Neuronal stem cell (in vitro differentiated cells): ENCODE measurements around the gene PRKCB.
A peak's percentile ranks its signal among the peaks of the same experiment; 100 is the strongest.

ENCODE experiments used
- DNase-seq: peaks from one replicate; pipeline ENCODE4 v3.0.0-alpha.2; 2013; ENCODE audit warnings: low spot score
- H2AFZ ChIP-seq: one replicate; pipeline ENCODE4 v1.6.1; 2013; ENCODE audit warnings: mild to moderate bottlenecking, low read length, inconsistent platforms
- H2AK5ac ChIP-seq: 2 replicates; pipeline ENCODE4 v1.6.1; 2013; ENCODE audit warnings: low read depth, mild to moderate bottlenecking, inconsistent platforms, low read length, moderate library complexity, mixed read lengths
- H2BK120ac ChIP-seq: 2 replicates; pipeline ENCODE4 v1.6.1; 2013; ENCODE audit warnings: low read depth, mild to moderate bottlenecking, inconsistent platforms, low read length, moderate library complexity, mixed read lengths
- H2BK12ac ChIP-seq: one replicate; pipeline ENCODE4 v1.6.1; 2013; ENCODE audit warnings: low read length, inconsistent platforms
- H2BK15ac ChIP-seq: 2 replicates; pipeline ENCODE4 v1.6.1; 2013; ENCODE audit warnings: mild to moderate bottlenecking, low read length, inconsistent platforms, mixed read lengths
- H2BK5ac ChIP-seq: one replicate; pipeline ENCODE4 v1.6.1; 2013; ENCODE audit warnings: inconsistent platforms, mild to moderate bottlenecking, low read length, moderate library complexity
- H3K14ac ChIP-seq: one replicate; pipeline ENCODE4 v1.6.1; 2013; ENCODE audit warnings: low read length, inconsistent platforms
- H3K18ac ChIP-seq: 2 replicates; pipeline ENCODE4 v1.6.1; 2013; ENCODE audit warnings: low read length, inconsistent platforms
- H3K23ac ChIP-seq: 2 replicates; pipeline ENCODE4 v1.6.1; 2013; ENCODE audit warnings: low read depth, mild to moderate bottlenecking, mixed read lengths, low read length, inconsistent platforms; ENCODE audit not compliant: poor library complexity
- H3K27ac ChIP-seq: replicated peaks from 3 replicates; pipeline ENCODE4 v1.5.1; 2013; ENCODE audit warnings: low read length, inconsistent platforms
- H3K27me3 ChIP-seq, 3 experiments: 2 replicates each; pipeline ENCODE4 v1.6.1; 2013; ENCODE audit warnings: low read length in 3 of 3, mild to moderate bottlenecking in 2 of 3, inconsistent platforms in 1 of 3, low read depth in 1 of 3, mixed read lengths in 1 of 3, moderate library complexity in 1 of 3; ENCODE audit not compliant: control insufficient read depth in 3 of 3, insufficient read depth in 3 of 3
- H3K36me3 ChIP-seq, 2 donors: replicated peaks in 1 of 2; 2 replicates each; pipeline ENCODE4 v1.6.1; 2013; ENCODE audit warnings: low read length in 2 of 2; ENCODE audit not compliant: control insufficient read depth in 2 of 2, insufficient read depth in 2 of 2
- H3K4ac ChIP-seq: 2 replicates; pipeline ENCODE4 v1.6.1; 2013; ENCODE audit warnings: inconsistent platforms, mild to moderate bottlenecking, low read length, moderate library complexity
- H3K4me1 ChIP-seq, 2 donors: 1 replicate in 1 of 2; 2 replicates in 1 of 2; pipeline ENCODE4 v1.6.1; 2013; ENCODE audit warnings: low read length in 2 of 2, low read depth in 1 of 2; ENCODE audit not compliant: control insufficient read depth in 2 of 2, insufficient read depth in 1 of 2
- H3K4me2 ChIP-seq: one replicate; pipeline ENCODE4 v1.6.1; 2013; ENCODE audit warnings: mild to moderate bottlenecking, low read length, inconsistent platforms; ENCODE audit not compliant: insufficient read depth, poor library complexity, severe bottlenecking
- H3K4me3 ChIP-seq, 2 donors: 2 replicates each; pipeline ENCODE4 v1.5.1; 2013; ENCODE audit warnings: low read length in 2 of 2, mild to moderate bottlenecking in 2 of 2, inconsistent platforms in 1 of 2, moderate library complexity in 1 of 2
- H3K79me1 ChIP-seq: one replicate; pipeline ENCODE4 v1.6.1; 2013; ENCODE audit warnings: low read depth, mild to moderate bottlenecking, inconsistent platforms, low read length, moderate library complexity
- H3K9ac ChIP-seq: one replicate; pipeline ENCODE4 v1.6.1; 2013; ENCODE audit warnings: mild to moderate bottlenecking, low read depth, low read length, inconsistent platforms; ENCODE audit not compliant: poor library complexity
- H3K9me3 ChIP-seq, 2 donors: replicated peaks in 1 of 2; 2 replicates each; pipeline versions ENCODE3 to v1.6.1; 2013; ENCODE audit warnings: low read length in 2 of 2, mild to moderate bottlenecking in 2 of 2, inconsistent platforms in 1 of 2, low read depth in 1 of 2, mixed read lengths in 1 of 2, moderate library complexity in 1 of 2; ENCODE audit not compliant: control insufficient read depth in 2 of 2, insufficient read depth in 1 of 2
- H4K8ac ChIP-seq: one replicate; pipeline ENCODE4 v1.6.1; 2013; ENCODE audit warnings: low read depth, mild to moderate bottlenecking, inconsistent platforms, low read length, moderate library complexity
- H4K91ac ChIP-seq: one replicate; pipeline ENCODE4 v1.6.1; 2013; ENCODE audit warnings: low read length, low read depth, mild to moderate bottlenecking, inconsistent platforms; ENCODE audit not compliant: poor library complexity
- WGBS, 2 donors: extraction: QIAGEN DNeasy Blood & Tissue Kit; methylation state at CpG; one replicate each; pipeline ENCODE4 v1.1.7; 2013; ENCODE audit warnings: missing lambda C conversion rate in 2 of 2, mixed read lengths in 1 of 2; ENCODE audit not compliant: insufficient read length in 2 of 2, insufficient replicate concordance in 1 of 2; ENCODE audit errors: extremely low coverage in 2 of 2; 5-methylcytosine and 5-hydroxymethylcytosine counted together

PRKCB gene

GRCh38 chr16:24141917-24142316, 306.1 kb downstream of the PRKCB start:
- Histone ChIP-seq H3K4ac (no peak overlapping the region), H3K79me1 (no peaks in the 10 kb centered on the region), H4K8ac (no peak overlapping the region), H2BK5ac (no peak overlapping the region), H2AFZ (no peak overlapping the region), H3K23ac (peak overlapping the region; percentile 29), H3K27ac (no peak overlapping the region), H3K4me2 (no peak overlapping the region), H3K9ac (no peak overlapping the region), H3K18ac (no peak overlapping the region), H3K4me3 (no peak overlapping the region), H2BK120ac (no peak overlapping the region), H3K27me3 (no peaks in the 10 kb centered on the region), H3K9me3 (no peaks in the 10 kb centered on the region), H3K14ac (no peak overlapping the region), H3K4me1 (peaks cover 4 to 5% of the 10 kb centered on the region in 2 donors), H2BK15ac (no peak overlapping the region), H2BK12ac (no peak overlapping the region), H3K36me3 (no peaks in the 10 kb centered on the region), H2AK5ac (no peak overlapping the region), H4K91ac (no peak overlapping the region)
- WGBS, 2 donors, result no CpG with 5 or more reads among the region's 2 CpGs
- no peak for DNase-seq

GRCh38 chr16:24145927-24146326, 310.1 kb downstream of the PRKCB start:
- Histone ChIP-seq H3K4me2 (no peak overlapping the region), H3K79me1 (no peaks in the 10 kb centered on the region), H3K36me3 (no peaks in the 10 kb centered on the region), H3K27me3 (no peaks in the 10 kb centered on the region), H3K9ac (no peak overlapping the region), H4K8ac (no peak overlapping the region), H4K91ac (no peak overlapping the region), H2AFZ (no peak overlapping the region), H3K9me3 (no peaks in the 10 kb centered on the region), H2BK15ac (no peak overlapping the region), H2BK5ac (no peak overlapping the region), H2BK120ac (no peak overlapping the region), H3K18ac (no peak overlapping the region), H3K27ac (no peak overlapping the region), H3K4me1 (no peaks in the 10 kb centered on the region), H3K4me3 (no peak overlapping the region), H3K23ac (no peak overlapping the region), H2AK5ac (no peak overlapping the region), H2BK12ac (no peak overlapping the region), H3K4ac (no peak overlapping the region), H3K14ac (no peak overlapping the region)
- WGBS, 2 donors, result no CpG with 5 or more reads among the region's 3 CpGs
- DNase-seq, result no peak

DNA sequence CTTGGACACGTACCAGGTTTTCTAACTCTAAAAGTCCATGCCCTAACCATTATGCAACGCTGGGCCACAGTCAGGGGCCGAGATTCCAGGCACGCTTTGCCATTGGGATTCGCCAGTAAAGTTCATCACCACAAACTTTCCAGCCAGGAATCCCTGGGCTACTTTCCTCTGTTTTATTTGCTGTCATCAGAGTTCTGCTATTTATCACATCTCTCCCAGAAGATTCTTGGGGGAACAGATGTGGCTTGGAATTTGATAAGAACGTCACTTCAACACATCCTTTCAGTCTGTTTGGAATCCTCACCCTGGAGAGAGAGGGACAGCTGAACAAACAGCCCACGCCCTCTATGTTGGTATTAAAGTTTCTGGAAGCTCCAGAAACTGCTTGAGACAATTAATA, 310.7 kb downstream of the PRKCB start:
- no peak overlapping the region for H3K14ac ChIP-seq
- H4K91ac ChIP-seq, result no peak overlapping the region
- H2BK120ac ChIP-seq, result no peak overlapping the region
- no peak for DNase-seq
- H3K4me1 ChIP-seq, result peaks cover 0 to under 1% of the 10 kb centered on the region in 2 donors
- no peak overlapping the region for H3K9ac ChIP-seq
- H3K18ac ChIP-seq, result no peak overlapping the region
- no peak overlapping the region for H2AFZ ChIP-seq
- no peak overlapping the region for H3K4ac ChIP-seq
- no peak overlapping the region for H3K4me2 ChIP-seq
- no peak overlapping the region for H2BK5ac ChIP-seq
- H3K9me3 ChIP-seq, result no peaks in the 10 kb centered on the region
- H3K27me3 ChIP-seq, result no peaks in the 10 kb centered on the region
- no peaks in the 10 kb centered on the region for H3K36me3 ChIP-seq
- H2BK12ac ChIP-seq, result no peak overlapping the region
- no peak overlapping the region for H2BK15ac ChIP-seq
- H2AK5ac ChIP-seq, result no peak overlapping the region
- no CpG with 5 or more reads among the region's 7 CpGs for WGBS, 2 donors
- no peak overlapping the region for H3K23ac ChIP-seq
- H3K4me3 ChIP-seq, result no peak overlapping the region
- H4K8ac ChIP-seq, result no peak overlapping the region
- H3K79me1 ChIP-seq, result no peaks in the 10 kb centered on the region
- no peak overlapping the region for H3K27ac ChIP-seq

- no peak overlapping the region for H3K4me3 ChIP-seq
- H3K23ac ChIP-seq, result no peak overlapping the region
- H3K4me2 ChIP-seq, result no peak overlapping the region
- no peak overlapping the region for H4K91ac ChIP-seq
- no peak overlapping the region for H2BK120ac ChIP-seq
- WGBS, 2 donors, result no CpG with 5 or more reads among the region's 3 CpGs
- no peak overlapping the region for H3K4ac ChIP-seq
- no peak overlapping the region for H2BK15ac ChIP-seq
- no peak for DNase-seq
- no peak overlapping the region for H2AFZ ChIP-seq
- H3K14ac ChIP-seq, result no peak overlapping the region
- no peaks in the 10 kb centered on the region for H3K9me3 ChIP-seq
- H3K18ac ChIP-seq, result no peak overlapping the region
- H2BK12ac ChIP-seq, result no peak overlapping the region
- H2BK5ac ChIP-seq, result no peak overlapping the region
- H3K27me3 ChIP-seq, result no peaks in the 10 kb centered on the region
- no peak overlapping the region for H2AK5ac ChIP-seq
- H3K36me3 ChIP-seq, result no peaks in the 10 kb centered on the region
- no peaks in the 10 kb centered on the region for H3K79me1 ChIP-seq
- H4K8ac ChIP-seq, result no peak overlapping the region
- H3K9ac ChIP-seq, result no peak overlapping the region
- peaks cover 4% of the 10 kb centered on the region in 2 donors for H3K4me1 ChIP-seq
- H3K27ac ChIP-seq, result no peak overlapping the region
Measured at GRCh38 chr16:24149102-24149501, 313.3 kb downstream of the PRKCB start.
